B cell (primary cell): ENCODE data around the gene ZNF160. TPM values are rescaled to one million over a fixed set of nuclear protein-coding genes. Genes with fewer than 3 reads are reported as not detected.

ENCODE experiments used
- ATAC-seq: fragments of 200-7000 bp; cut with Tn5 transposase; one replicate; pipeline ENCODE4 v1.10.0; 2021; ENCODE audit warnings: low read depth, mild to moderate bottlenecking, moderate number of reproducible peaks, moderate library complexity
- CTCF ChIA-PET: fragments of 350-600 bp; sonication (Branson Sonifier 250); formaldehyde crosslinking; loops from one replicate; lab custom pipeline; 2021; ENCODE audit warnings: antibody characterized with exemption, inconsistent platforms; lab: Charles Lee
- POLR2A ChIA-PET: fragments of 350-600 bp; sonication (Branson Sonifier 250); formaldehyde crosslinking; loops from one replicate; lab custom pipeline; 2021; ENCODE audit warnings: antibody characterized with exemption; lab: Charles Lee
- DNase-seq: peaks from one replicate; pipeline ENCODE4 v3.0.0; 2013
- H2AFZ ChIP-seq: 2 replicates; pipeline ENCODE4 v1.6.1; 2012; ENCODE audit warnings: mild to moderate bottlenecking, low read depth, low read length; ENCODE audit not compliant: insufficient read depth, poor library complexity, severe bottlenecking
- H3K27ac ChIP-seq, 2 donors: 1 replicate in 1 of 2; 2 replicates in 1 of 2; pipeline ENCODE4 v1.5.1; 2012 to 2013; ENCODE audit warnings: low read length in 2 of 2, mild to moderate bottlenecking in 2 of 2, moderate library complexity in 1 of 2
- H3K27me3 ChIP-seq, 4 experiments: fragments of 200-600 bp in 1 of 4; sonication (generic) in 1 of 4; replicated peaks in 1 of 4; 1 replicate in 2 of 4; 2 replicates in 2 of 4; pipeline versions ENCODE4 v1.6.1 to v1.7.0; 2013 to 2016; ENCODE audit warnings: low read length in 3 of 4, mild to moderate bottlenecking in 2 of 4, mixed read lengths in 1 of 4, moderate library complexity in 1 of 4; ENCODE audit not compliant: insufficient read depth in 4 of 4, control insufficient read depth in 3 of 4; ENCODE audit errors: control extremely low read depth in 1 of 4
- H3K36me3 ChIP-seq, 2 experiments: replicated peaks in 1 of 2; 1 replicate in 1 of 2; 2 replicates in 1 of 2; pipeline versions ENCODE4 v1.6.1 to v1.7.1; 2013; ENCODE audit warnings: low read length in 1 of 2; ENCODE audit not compliant: insufficient read depth in 2 of 2, control insufficient read depth in 1 of 2; ENCODE audit errors: control extremely low read depth in 1 of 2, extremely low read depth in 1 of 2
- H3K4me1 ChIP-seq, 2 donors: fragments of 200-600 bp in 1 of 2; sonication (generic) in 1 of 2; 1 replicate in 1 of 2; 2 replicates in 1 of 2; pipeline versions ENCODE4 v1.5.1 to v1.6.1; 2013 to 2017; ENCODE audit warnings: low read length in 2 of 2; ENCODE audit not compliant: control insufficient read depth in 2 of 2, insufficient read depth in 2 of 2
- H3K4me2 ChIP-seq: replicated peaks from 2 replicates; pipeline ENCODE3; 2012; ENCODE audit warnings: mild to moderate bottlenecking, low read depth, low read length; ENCODE audit not compliant: poor library complexity, severe bottlenecking
- H3K4me3 ChIP-seq, 5 experiments: fragments of 200-600 bp in 1 of 5; sonication (generic) in 1 of 5; 1 replicate in 3 of 5; 2 replicates in 2 of 5; pipeline versions ENCODE4 v1.5.1 to v1.7.0; 2011 to 2016; ENCODE audit warnings: low read length in 4 of 5, mild to moderate bottlenecking in 4 of 5, low read depth in 2 of 5, control low read depth in 1 of 5, moderate library complexity in 1 of 5; ENCODE audit not compliant: insufficient read depth in 1 of 5; ENCODE audit errors: control extremely low read depth in 1 of 5, extremely low read depth in 1 of 5
- H3K79me2 ChIP-seq: fragments of 200-600 bp; sonication (generic); one replicate; pipeline ENCODE4 v1.6.0; 2016; ENCODE audit warnings: low read length; ENCODE audit not compliant: control insufficient read depth, insufficient read depth
- H3K9ac ChIP-seq: fragments of 200-600 bp; sonication (generic); 2 replicates; pipeline ENCODE4 v1.6.1; 2017; ENCODE audit warnings: mild to moderate bottlenecking, low read length, moderate library complexity
- H3K9me3 ChIP-seq, 3 donors: one replicate each; pipeline versions ENCODE4 v1.6.1 to v1.7.1; 2013; ENCODE audit warnings: low read length in 2 of 3; ENCODE audit not compliant: control insufficient read depth in 2 of 3, insufficient read depth in 1 of 3; ENCODE audit errors: control extremely low read depth in 1 of 3
- H4K20me1 ChIP-seq: 2 replicates; pipeline ENCODE4 v1.6.0; 2012; ENCODE audit warnings: mild to moderate bottlenecking, low read length; ENCODE audit not compliant: insufficient read depth, control insufficient read depth, poor library complexity, severe bottlenecking
- H3K27ac Mint-ChIP-seq: one replicate; pipeline ENCODE4 v1.8.0; 2021; ENCODE audit warnings: mixed read lengths
- H3K27me3 Mint-ChIP-seq: one replicate; pipeline ENCODE4 v1.8.0; 2021; ENCODE audit warnings: mixed read lengths
- H3K4me1 Mint-ChIP-seq: one replicate; pipeline ENCODE4 v1.8.0; 2021; ENCODE audit warnings: mixed read lengths
- H3K4me3 Mint-ChIP-seq: one replicate; pipeline ENCODE4 v1.8.0; 2021; ENCODE audit warnings: mixed read lengths
- H3K9me3 Mint-ChIP-seq: one replicate; pipeline ENCODE4 v1.8.0; 2022; ENCODE audit warnings: mixed read lengths; ENCODE audit not compliant: insufficient read depth
- CTCF ChIP-seq: fragments of 200-600 bp; IDR thresholded peaks from one replicate; pipeline ENCODE4 v1.8.0; 2022; ENCODE audit warnings: antibody characterized with exemption, mild to moderate bottlenecking
- EZH2 ChIP-seq: IDR thresholded peaks from 2 replicates; pipeline ENCODE4 v1.6.1; 2012; ENCODE audit warnings: borderline replicate concordance, low read depth, mild to moderate bottlenecking, moderate library complexity, low read length; ENCODE audit not compliant: insufficient read depth, poor library complexity, severe bottlenecking
- WGBS: methylation state at CpG from one replicate; pipeline ENCODE4 v1.1.5; 2013; ENCODE audit warnings: missing lambda C conversion rate; ENCODE audit not compliant: insufficient coverage; 5-methylcytosine and 5-hydroxymethylcytosine counted together
- intact Hi-C: fragments of 100-400 bp; cut with micrococcal nuclease; formaldehyde crosslinking; loops from one replicate; pipeline ENCODE4 v1.10.0; 2022
- polyA plus RNA-seq: library from polyadenylated mRNA; depleted of rRNA; stranded (reverse); fragments of >200 nt; gene quantifications from 2 replicates; pipeline ENCODE4 v1.2.3, GENCODE V29; 2012
- total RNA-seq, 2 donors: library from RNA; stranded (reverse); fragments of 120-200 nt in 1 of 2; gene quantifications; 1 replicate in 1 of 2; 2 replicates in 1 of 2; pipeline versions ENCODE4 v1.2.3 to v1.2.4, GENCODE V29; 2013 to 2022

ZNF160 gene
- total and polyA plus RNA-seq, 2 donors (not counting 1 experiment from before 2014, with no cell fraction given): 49.9 to 87.8 TPM

- Histone ChIP-seq H3K4me2 (peak overlapping the region; percentile 88), H3K27me3 (peaks cover 0 to 5% (median 0%) of the 10 kb centered on the region in 4 experiments), H3K4me3 (peak overlapping the region; percentile 38 to 89 (median 69)), H3K4me1 (peaks cover 10 to 11% of the 10 kb centered on the region in 2 donors), H4K20me1 (no peaks in the 10 kb centered on the region), H3K27ac (no peak overlapping the region), H3K36me3 (no peaks in the 10 kb centered on the region), H3K9ac (peak overlapping the region; percentile 74), H3K9me3 (peaks cover 7 to 36% (median 15%) of the 10 kb centered on the region in 3 donors), H3K79me2 (peaks cover 25% of the 10 kb centered on the region), H2AFZ (peak overlapping the region; percentile 83)
- WGBS: 61% methylated on average over 6 of the region's 6 CpGs
- Mint-ChIP-seq H3K4me3 (peak overlapping the region; percentile 94), H3K9me3 (peaks cover 15% of the 10 kb centered on the region), H3K4me1 (peaks cover 17% of the 10 kb centered on the region), H3K27me3 (no peaks in the 10 kb centered on the region), H3K27ac (peak overlapping the region; percentile 74)
- ChIA-PET POLR2A (no interaction called here), CTCF (no interaction called here)
- intact Hi-C loops: loop anchor here (2.0 kb wide), 1 partner anchor 29 kb away; the partner anchor contains the start of gene ZNF160
- DNase-seq (no peak), ATAC-seq (no peak)
- no peak for TF ChIP-seq CTCF
- no peak for TF ChIP-seq EZH2
Measured at GRCh38 chr19:53131727-53132126, 28.5 kb upstream of the ZNF160 start.

GRCh38 chr19:53131085-53131590, 27.9 kb upstream of the ZNF160 start:
- intact Hi-C loops: no loop called here
- Histone ChIP-seq H3K4me1 (peaks cover 10 to 11% of the 10 kb centered on the region in 2 donors), H3K9me3 (peaks cover 7 to 31% (median 9%) of the 10 kb centered on the region in 3 donors), H4K20me1 (no peaks in the 10 kb centered on the region), H3K9ac (no peak overlapping the region), H2AFZ (peak overlapping the region; percentile 83), H3K4me2 (no peak overlapping the region), H3K79me2 (peaks cover 25% of the 10 kb centered on the region), H3K27ac (no peak overlapping the region), H3K4me3 (no peak overlapping the region), H3K36me3 (no peaks in the 10 kb centered on the region), H3K27me3 (peaks cover 0 to 5% (median 0%) of the 10 kb centered on the region in 4 experiments)
- no peak for TF ChIP-seq CTCF
- no peak for TF ChIP-seq EZH2
- ATAC-seq (no peak), DNase-seq (no peak)
- Mint-ChIP-seq H3K4me3 (peak overlapping the region; percentile 94), H3K9me3 (peaks cover 15% of the 10 kb centered on the region), H3K27ac (no peak overlapping the region), H3K4me1 (peaks cover 17% of the 10 kb centered on the region), H3K27me3 (no peaks in the 10 kb centered on the region)
- POLR2A ChIA-PET: interaction anchor here (0.6 kb wide), 1 partner anchor 136 kb away, joined by 5 read pairs; no protein-coding TSS in a partner anchor
- CTCF ChIA-PET: no interaction called here
- WGBS: 100% methylated on average over 3 of the region's 4 CpGs
